Activated CD4-positive, alpha-beta T cell treated with anti-CD3 and anti-CD28 coated beads, Interleukin-2, amount 10 ng/mL, durations not matched to agents 24 days and 14 days (primary cell): ENCODE data around the gene C19orf81. TPM values are rescaled to one million over a fixed set of nuclear protein-coding genes. Genes with fewer than 3 reads are reported as not detected.

Experiments
- DNase-seq: peaks from one replicate; pipeline ENCODE4 v3.0.0; 2022
- H3K27ac Mint-ChIP-seq: one replicate; pipeline ENCODE4 v1.8.0; 2022; ENCODE audit warnings: mild to moderate bottlenecking, mixed read lengths
- H3K27me3 Mint-ChIP-seq: one replicate; pipeline ENCODE4 v1.8.0; 2022; ENCODE audit warnings: mixed read lengths
- H3K36me3 Mint-ChIP-seq: one replicate; pipeline ENCODE4 v1.8.0; 2022; ENCODE audit warnings: low read depth, mild to moderate bottlenecking, mixed read lengths
- H3K4me1 Mint-ChIP-seq: one replicate; pipeline ENCODE4 v1.8.0; 2021; ENCODE audit warnings: mixed read lengths
- H3K4me3 Mint-ChIP-seq: one replicate; pipeline ENCODE4 v1.8.0; 2022; ENCODE audit warnings: mild to moderate bottlenecking, moderate library complexity, mixed read lengths
- H3K9me3 Mint-ChIP-seq: one replicate; pipeline ENCODE4 v1.8.0; 2021; ENCODE audit warnings: mixed read lengths
- intact Hi-C: fragments of 100-400 bp; cut with micrococcal nuclease; formaldehyde crosslinking; loops from one replicate; pipeline ENCODE4 v1.15.1; 2023
- total RNA-seq: library from RNA; stranded (reverse); gene quantifications from 2 replicates; pipeline ENCODE4 v1.2.3, GENCODE V29; 2022

The C19orf81 gene
- total RNA-seq, 1 donor from 2014 or later: 0.98 TPM

DNA sequence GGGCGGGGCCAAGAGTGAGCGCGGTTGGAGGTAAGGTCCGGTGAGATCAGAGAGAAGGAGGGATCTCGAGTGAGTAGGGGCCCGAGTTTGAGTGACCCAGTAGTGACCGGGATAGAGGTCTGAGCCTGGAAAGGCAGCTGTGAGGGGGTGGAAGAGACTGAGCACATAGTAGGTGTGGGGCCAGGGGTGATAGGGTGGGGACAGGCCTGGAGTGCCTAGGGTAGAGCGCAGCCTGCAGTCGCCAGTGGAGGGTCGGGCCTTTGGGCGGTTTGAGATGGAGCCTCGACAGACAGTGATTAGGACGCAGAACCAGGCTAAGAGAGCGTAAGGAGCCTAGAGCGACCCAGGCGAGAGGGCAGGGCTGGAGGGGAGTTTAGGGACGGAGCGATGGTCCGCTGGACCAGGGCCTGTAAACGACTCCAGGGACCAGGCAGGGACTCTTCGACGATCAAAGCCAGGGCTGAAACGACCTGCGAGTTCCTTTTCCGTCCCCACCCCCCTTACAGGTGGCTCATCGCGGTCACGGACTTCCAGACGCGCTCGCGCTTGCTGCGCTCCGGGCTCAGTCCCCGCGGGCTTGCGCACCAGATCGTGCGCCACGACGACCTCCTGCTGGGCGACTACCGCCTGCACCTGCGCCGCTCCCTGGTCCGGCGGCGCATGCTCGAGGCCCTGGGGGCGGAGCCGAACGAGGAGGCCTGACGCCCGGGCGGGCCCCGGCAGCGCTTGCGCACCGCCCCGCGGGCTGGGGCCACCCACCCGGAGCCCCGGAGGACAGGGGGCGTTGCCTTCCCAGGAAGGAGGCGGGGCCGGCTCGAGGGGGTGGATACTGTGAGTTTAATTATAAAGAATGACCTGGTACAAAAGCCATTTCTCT is 9.4 kb downstream of the C19orf81 start:
- H3K4me3 Mint-ChIP-seq: peak overlapping the region; percentile 86
- peak; percentile 87 for DNase-seq
- peaks cover 15% of the 10 kb centered on the region for H3K4me1 Mint-ChIP-seq
- intact Hi-C loops: loop anchor here (2.0 kb wide), 1 partner anchor 120 kb away; no protein-coding TSS in a partner anchor
- H3K27ac Mint-ChIP-seq: peak overlapping the region; percentile 90
- H3K27me3 Mint-ChIP-seq: peaks cover 38% of the 10 kb centered on the region
- H3K9me3 Mint-ChIP-seq: peaks cover 22% of the 10 kb centered on the region
- peaks cover 6% of the 10 kb centered on the region for H3K36me3 Mint-ChIP-seq

DNA sequence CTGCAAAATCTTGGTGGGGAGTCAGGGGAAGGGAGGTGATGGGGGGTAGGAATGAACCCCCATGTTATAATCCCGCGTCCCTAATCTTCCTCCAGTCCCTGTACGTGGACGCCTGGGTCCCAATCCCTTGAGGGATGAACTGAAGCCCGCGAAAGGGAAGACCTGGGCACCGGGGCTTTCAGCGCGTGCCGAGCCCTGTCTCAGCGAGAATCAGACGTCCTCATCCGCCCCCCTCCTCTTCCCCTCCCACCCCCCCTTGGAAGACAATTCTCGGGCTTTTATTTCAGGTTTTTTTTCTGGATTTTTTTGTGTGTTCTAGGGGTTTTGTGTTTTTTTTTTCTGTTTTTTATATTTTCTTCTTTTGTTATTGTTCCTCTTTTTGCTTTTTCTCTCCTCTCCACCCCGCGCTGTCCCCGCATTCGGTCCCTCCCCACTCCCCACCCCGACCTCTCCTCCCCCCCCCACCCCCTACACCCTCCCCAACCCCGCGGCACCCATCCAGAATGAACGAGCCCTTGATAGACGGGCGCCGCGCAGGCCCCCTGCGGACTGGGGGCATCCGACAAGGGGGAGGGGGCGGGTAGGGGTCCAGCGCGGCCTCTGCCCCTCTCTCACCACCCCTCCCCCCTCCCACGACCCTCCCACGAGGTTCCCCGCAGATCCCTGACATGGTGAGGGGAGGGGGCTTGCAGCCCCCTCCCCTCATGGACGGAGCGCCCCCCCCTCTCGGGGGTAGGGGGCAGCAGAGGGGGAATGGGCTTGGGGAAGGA is 10.3 kb downstream of the C19orf81 start:
- peaks cover 22% of the 10 kb centered on the region for H3K9me3 Mint-ChIP-seq
- no peak overlapping the region for H3K27ac Mint-ChIP-seq
- no peak for DNase-seq
- H3K4me3 Mint-ChIP-seq: peak overlapping the region; percentile 37
- H3K27me3 Mint-ChIP-seq: peaks cover 34% of the 10 kb centered on the region
- intact Hi-C loops: loop anchor here (2.0 kb wide), 1 partner anchor 119 kb away; no protein-coding TSS in a partner anchor
- peaks cover 6% of the 10 kb centered on the region for H3K36me3 Mint-ChIP-seq
- peaks cover 15% of the 10 kb centered on the region for H3K4me1 Mint-ChIP-seq

DNA sequence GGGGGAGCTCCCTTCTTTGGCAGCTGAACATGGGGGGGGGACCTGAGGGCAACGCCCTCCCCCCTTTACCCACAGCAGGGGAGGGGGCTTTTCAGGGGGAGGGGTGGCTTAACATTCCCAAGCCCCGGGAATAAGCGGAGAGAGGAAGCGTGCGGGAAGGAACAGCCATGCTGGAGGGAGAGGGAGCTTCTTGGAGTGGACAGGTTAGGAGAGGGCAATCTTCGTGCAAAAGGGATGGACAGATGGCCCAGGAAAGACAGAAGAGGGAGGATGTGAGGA is 10.8 kb downstream of the C19orf81 start:
- peaks cover 15% of the 10 kb centered on the region for H3K4me1 Mint-ChIP-seq
- intact Hi-C loops: no loop called here
- H3K36me3 Mint-ChIP-seq: peaks cover 6% of the 10 kb centered on the region
- no peak overlapping the region for H3K4me3 Mint-ChIP-seq
- peaks cover 16% of the 10 kb centered on the region for H3K9me3 Mint-ChIP-seq
- no peak for DNase-seq
- no peak overlapping the region for H3K27ac Mint-ChIP-seq
- peaks cover 34% of the 10 kb centered on the region for H3K27me3 Mint-ChIP-seq

DNA sequence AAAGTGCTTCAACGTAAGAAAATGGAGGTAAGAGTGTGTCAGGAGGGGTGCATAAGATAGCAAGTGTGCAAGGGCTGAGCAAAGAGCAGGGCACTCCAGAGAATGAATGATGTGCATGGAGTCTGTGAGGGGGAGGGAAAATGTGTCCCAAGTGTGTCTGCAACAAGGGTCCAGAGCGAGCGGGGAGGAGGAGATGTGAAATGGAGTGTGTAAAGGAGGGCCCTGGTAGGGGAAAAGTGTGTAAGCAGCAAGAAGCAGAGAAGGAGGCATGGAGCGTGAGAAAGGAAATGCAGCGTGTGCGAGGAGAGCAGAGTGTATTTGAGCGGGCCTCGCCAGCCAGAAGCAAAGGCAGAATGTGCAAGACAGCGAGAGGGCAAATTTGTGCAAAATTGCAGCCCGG is 11.8 kb downstream of the C19orf81 start:
- no peak overlapping the region for H3K27ac Mint-ChIP-seq
- peaks cover 15% of the 10 kb centered on the region for H3K4me1 Mint-ChIP-seq
- H3K27me3 Mint-ChIP-seq: peaks cover 36% of the 10 kb centered on the region
- DNase-seq: no peak
- peaks cover 6% of the 10 kb centered on the region for H3K36me3 Mint-ChIP-seq
- H3K9me3 Mint-ChIP-seq: peaks cover 15% of the 10 kb centered on the region
- no peak overlapping the region for H3K4me3 Mint-ChIP-seq
- intact Hi-C loops: no loop called here

DNA sequence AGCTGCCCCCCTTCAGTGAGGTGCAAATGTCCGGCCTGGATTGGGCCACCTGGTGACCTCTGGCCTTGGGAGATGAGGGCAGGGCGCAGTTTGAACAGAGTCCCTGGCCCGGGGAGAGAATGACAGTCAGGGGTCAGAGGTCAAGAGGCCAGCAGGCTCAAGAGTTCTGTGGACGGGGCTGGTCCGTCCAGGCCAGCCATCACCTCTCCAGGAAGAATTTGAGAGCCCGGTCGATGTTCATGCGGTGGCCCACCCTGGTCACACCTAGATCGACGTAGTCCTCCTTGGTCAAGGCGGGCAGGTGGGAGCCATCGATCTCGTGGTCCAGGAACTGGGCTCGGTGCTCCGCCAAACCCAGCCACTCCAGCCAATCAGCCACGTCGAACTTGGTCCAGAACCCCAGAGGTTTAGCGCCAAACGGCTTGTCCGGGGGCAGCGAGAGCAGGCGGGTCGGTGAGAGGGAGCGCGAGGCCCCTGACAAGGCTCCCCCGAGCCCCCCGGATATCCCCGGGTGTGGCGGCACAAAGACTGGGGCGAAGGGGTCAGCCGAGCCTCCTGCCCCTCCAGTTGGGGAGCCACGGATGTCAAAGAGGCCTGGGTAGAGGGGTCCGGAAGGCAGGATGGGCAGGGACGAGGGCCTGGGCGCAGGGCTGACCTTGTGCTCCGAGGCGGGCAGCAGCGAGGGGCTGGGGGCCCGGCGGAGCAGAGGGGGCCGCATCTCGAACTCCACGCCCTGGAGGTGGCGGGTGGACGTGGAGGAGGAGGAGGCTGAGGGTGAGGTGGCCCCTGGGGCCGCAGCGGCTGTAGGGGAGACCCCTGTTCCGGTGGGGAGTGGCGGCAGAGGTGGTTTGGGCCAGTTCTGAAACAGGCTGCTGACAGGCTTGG is 12.8 kb downstream of the C19orf81 start:
- H3K27me3 Mint-ChIP-seq: peaks cover 36% of the 10 kb centered on the region

GRCh38 chr19:50662651-50663481 is 13.6 kb downstream of the C19orf81 start:
- Mint-ChIP-seq H3K4me3 (no peak overlapping the region), H3K27me3 (peaks cover 28% of the 10 kb centered on the region), H3K4me1 (peaks cover 8% of the 10 kb centered on the region), H3K36me3 (peaks cover 4% of the 10 kb centered on the region), H3K27ac (no peak overlapping the region), H3K9me3 (peaks cover 8% of the 10 kb centered on the region)
- intact Hi-C loops: no loop called here
- DNase-seq: no peak

More for the DNA sequence above, 12.8 kb downstream of the C19orf81 start:
- H3K27ac Mint-ChIP-seq: no peak overlapping the region
- DNase-seq: no peak
- no peak overlapping the region for H3K4me3 Mint-ChIP-seq
- intact Hi-C loops: no loop called here
- peaks cover 6% of the 10 kb centered on the region for H3K36me3 Mint-ChIP-seq
- H3K9me3 Mint-ChIP-seq: peaks cover 15% of the 10 kb centered on the region
- H3K4me1 Mint-ChIP-seq: peaks cover 15% of the 10 kb centered on the region

DNA sequence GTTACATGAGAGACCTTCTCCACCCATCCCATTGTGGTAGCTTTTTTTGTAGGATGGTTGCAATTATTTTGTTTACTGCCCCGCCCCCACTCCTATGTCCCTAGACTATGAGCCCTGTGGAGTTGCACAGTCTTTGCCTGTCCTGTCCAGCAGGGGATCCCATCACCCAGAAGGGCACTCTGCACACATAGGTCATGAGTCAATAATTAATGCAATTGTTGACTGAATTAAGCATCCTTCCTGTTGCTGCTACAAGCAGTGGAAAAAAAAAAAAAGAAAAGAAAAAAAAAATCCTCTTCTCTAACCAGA is 14.2 kb downstream of the C19orf81 start:
- Mint-ChIP-seq H3K36me3 (no peaks in the 10 kb centered on the region), H3K4me1 (peaks cover 3% of the 10 kb centered on the region), H3K27ac (no peak overlapping the region), H3K9me3 (peaks cover 2% of the 10 kb centered on the region), H3K4me3 (no peak overlapping the region), H3K27me3 (peaks cover 22% of the 10 kb centered on the region)
- DNase-seq: no peak
- intact Hi-C loops: no loop called here

GRCh38 chr19:50664204-50664603 is 15.0 kb downstream of the C19orf81 start:
- Mint-ChIP-seq H3K27ac (no peak overlapping the region), H3K4me1 (no peaks in the 10 kb centered on the region), H3K9me3 (no peaks in the 10 kb centered on the region), H3K4me3 (no peak overlapping the region), H3K27me3 (peaks cover 23% of the 10 kb centered on the region), H3K36me3 (no peaks in the 10 kb centered on the region)
- intact Hi-C loops: no loop called here
- no peak for DNase-seq

DNA sequence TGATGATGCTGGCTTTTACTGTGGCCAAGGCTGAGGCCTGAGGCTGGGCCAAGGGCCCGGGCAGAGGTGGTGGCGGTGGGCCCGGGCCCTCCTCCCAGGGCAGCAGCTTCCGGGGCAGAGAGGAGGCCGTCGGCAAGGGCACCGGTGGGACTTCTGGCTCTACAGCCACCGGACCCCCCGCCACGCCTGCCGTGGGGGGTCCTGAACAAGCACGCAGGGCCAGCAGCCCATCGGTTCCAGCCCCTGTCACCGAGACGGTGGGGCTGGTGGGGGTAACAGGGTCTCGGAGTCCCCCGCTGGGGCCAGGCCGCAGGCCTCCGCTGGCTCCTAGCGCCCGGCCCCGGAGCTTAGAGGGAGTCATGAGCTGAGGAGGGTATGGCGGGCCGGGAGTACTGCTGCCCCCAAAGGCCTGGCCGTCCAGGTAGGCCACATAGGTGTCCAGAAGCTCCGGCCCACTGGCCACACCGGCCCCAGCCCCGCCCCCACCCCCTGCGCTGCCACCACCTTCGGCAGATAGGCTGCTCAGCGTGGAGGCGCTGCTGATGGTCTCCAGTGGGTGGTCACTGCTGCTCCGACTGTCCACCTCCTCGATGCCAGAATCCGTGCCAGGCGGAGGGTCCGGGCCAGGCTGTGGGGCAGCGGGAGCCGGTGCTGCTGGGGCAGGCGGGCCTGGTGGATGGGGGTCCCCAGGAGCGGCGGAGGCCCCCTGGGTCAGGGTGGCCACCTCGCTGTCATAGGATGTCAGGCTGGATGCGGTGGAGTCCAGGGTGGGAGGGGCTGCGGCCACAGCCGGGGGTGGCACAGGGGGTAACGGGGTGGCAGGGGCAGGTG is 17.3 kb downstream of the C19orf81 start:
- Mint-ChIP-seq H3K36me3 (no peaks in the 10 kb centered on the region), H3K4me3 (no peak overlapping the region), H3K4me1 (no peaks in the 10 kb centered on the region), H3K27me3 (peaks cover 26% of the 10 kb centered on the region), H3K9me3 (no peaks in the 10 kb centered on the region), H3K27ac (no peak overlapping the region)
- intact Hi-C loops: no loop called here
- no peak for DNase-seq

GRCh38 chr19:50667177-50667758 is 18.0 kb downstream of the C19orf81 start:
- peaks cover 28% of the 10 kb centered on the region for H3K27me3 Mint-ChIP-seq
- no peak for DNase-seq
- H3K36me3 Mint-ChIP-seq: no peaks in the 10 kb centered on the region
- intact Hi-C loops: no loop called here
- no peak overlapping the region for H3K4me3 Mint-ChIP-seq
- H3K9me3 Mint-ChIP-seq: no peaks in the 10 kb centered on the region
- no peak overlapping the region for H3K27ac Mint-ChIP-seq
- H3K4me1 Mint-ChIP-seq: no peaks in the 10 kb centered on the region

DNA sequence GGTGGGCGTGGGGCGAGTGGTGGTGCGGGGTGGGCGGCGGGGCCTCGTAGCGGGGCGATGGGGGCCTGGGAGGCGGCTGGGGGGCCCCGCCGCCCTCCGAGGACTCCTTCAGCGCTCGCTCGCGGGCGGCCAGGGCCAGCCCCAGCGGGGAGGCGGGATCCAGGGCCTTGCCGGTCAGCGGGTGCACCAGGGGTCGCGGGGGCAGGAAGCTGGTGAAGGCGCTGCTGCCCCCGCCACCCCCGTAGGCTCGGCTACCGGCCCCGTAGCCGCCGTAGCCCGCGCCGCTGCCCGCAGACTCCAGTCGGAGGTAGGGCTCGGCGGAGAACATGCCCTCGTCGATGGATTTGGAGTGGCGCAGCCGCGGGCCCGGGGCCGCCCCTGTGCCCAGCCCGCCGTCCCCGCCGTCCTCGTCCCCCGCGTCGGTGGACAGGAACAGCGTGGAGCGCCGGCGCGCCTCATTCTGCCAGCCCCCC is 18.6 kb downstream of the C19orf81 start:
- no peak for DNase-seq
- Mint-ChIP-seq H3K9me3 (no peaks in the 10 kb centered on the region), H3K4me3 (no peak overlapping the region), H3K4me1 (no peaks in the 10 kb centered on the region), H3K27ac (no peak overlapping the region), H3K36me3 (no peaks in the 10 kb centered on the region), H3K27me3 (peaks cover 31% of the 10 kb centered on the region)
- intact Hi-C loops: no loop called here

GRCh38 chr19:50668416-50668815 is 19.2 kb downstream of the C19orf81 start:
- no peaks in the 10 kb centered on the region for H3K4me1 Mint-ChIP-seq
- H3K36me3 Mint-ChIP-seq: no peaks in the 10 kb centered on the region
- H3K27me3 Mint-ChIP-seq: peaks cover 35% of the 10 kb centered on the region
- H3K27ac Mint-ChIP-seq: no peak overlapping the region
- DNase-seq: no peak
- H3K9me3 Mint-ChIP-seq: no peaks in the 10 kb centered on the region
- intact Hi-C loops: no loop called here
- H3K4me3 Mint-ChIP-seq: no peak overlapping the region
